Activated naive CD8-positive, alpha-beta T cell treated with anti-CD3 and anti-CD28 coated beads, Interleukin-2, amount 50 U/mL, for 16 hours (primary cell): ENCODE data around the gene FAM184A.
A peak's percentile ranks its signal among the peaks of the same experiment; 100 is the strongest.

Source experiments
- DNase-seq: peaks from one replicate; pipeline ENCODE4 v3.0.0-alpha.2; 2020; ENCODE audit warnings: low read depth, low spot score

Gene FAM184A

DNA sequence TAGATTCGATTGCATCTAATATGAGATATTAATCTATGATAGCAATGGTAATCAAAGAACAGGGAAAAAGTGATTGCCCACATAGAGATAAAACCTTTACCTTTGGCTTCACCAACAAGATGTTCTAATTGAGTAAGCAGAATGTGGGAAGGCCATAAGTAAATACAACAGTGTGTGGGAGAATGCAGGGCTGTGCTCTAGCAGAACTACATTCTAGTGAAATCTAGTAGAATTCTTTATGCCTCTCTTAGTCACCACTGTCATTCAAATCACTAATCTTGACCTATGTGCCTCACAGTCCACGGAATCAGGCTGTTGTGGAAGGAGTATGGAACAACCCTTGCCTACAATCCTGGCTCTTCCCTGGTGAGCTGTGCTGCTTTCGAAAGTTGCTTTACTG, 113.1 kb downstream of the FAM184A start:
- DNase-seq, result no peak

DNA sequence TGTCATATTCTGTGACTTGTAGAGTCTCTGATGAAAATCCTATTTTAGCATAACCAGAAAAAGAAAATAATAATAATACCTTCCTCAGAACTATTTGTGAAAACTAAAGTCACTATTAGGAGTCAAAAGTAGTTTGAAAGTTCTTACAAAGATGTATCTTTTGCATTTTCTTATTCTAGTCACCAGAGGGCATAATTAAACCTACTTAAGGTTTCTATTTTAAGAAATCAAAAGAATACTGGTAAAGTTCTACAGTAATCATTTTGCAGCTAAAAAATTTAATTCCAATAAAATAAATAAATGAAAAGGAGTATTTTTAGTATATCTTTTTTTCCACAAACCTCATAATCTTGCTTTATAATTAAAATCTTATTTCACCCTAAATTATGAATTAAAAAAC, 115.5 kb downstream of the FAM184A start:
- no peak for DNase-seq

DNA sequence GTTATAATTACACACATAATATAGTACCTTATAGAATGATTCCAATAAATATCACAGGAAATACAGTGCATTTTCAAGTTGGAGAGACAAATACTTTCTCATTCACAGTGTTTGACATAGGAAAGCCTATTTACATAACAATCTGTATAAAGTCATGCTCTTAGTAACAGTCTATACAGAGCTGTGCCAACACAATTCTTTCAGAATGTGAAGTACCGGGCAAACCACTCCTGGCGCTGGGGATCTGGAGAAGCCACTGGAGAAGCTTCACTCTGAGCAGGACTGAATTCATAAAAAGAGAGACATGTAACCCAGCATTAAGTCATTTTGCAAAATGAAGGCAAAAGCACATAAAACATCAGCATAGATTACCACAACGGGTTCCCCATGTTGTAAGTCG, 118.6 kb downstream of the FAM184A start:
- DNase-seq, result no peak

DNA sequence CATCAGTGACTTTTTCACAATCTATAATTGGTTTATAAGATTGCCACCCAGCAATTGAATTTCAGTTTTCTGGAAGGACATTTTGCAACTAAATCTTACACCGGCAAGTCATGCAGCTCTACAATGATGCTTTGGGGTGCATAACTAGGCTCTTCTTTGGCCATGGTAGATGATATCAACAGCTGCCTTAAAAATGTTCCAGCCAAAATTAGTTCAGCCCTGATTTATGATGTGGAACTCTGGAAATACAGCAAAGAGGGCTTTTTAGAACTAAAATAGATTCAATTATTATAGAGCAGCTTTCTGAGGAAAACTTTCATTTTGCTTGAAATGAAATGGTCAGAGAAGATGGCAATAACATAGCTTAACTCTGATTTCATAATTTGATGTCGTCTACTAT, 125.1 kb downstream of the FAM184A start:
- DNase-seq, result no peak

DNA sequence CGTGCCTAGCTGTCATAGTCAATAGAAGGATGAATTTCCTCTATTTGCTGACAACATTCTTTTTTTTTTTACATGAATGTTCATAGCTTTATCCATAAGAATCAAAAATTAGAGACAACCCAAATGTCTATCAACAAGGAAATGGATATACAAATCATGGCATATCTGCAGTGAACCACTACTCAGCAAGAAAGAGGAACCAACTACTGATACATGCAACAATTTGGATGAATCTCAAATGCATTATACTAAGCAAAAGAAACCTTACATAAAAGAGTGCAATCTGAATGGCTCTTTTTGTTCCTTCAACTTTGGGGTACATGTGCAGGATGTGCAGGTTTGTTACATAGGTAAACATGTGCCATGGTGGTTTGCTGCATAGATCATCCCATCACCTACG, 125.8 kb downstream of the FAM184A start:
- DNase-seq, result no peak

DNA sequence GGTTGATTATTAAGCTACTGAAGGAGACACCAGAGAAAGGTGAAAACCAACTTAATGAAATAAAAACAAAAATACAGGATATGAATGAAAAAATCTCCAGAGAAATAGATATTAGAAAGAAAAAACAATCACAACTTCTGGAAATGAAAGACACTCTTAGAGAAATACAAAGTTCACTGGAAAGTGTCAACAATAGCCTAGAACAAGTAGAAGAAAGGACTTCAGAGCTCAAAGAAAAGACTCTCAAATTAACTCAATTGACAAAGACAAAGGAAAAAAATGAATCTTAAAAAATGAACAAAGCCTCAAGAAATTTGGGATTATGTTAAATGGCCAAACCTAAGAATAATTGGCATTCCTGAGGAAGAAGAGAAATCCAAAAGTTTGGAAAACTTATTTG, 133.2 kb downstream of the FAM184A start:
- DNase-seq, result no peak

DNA sequence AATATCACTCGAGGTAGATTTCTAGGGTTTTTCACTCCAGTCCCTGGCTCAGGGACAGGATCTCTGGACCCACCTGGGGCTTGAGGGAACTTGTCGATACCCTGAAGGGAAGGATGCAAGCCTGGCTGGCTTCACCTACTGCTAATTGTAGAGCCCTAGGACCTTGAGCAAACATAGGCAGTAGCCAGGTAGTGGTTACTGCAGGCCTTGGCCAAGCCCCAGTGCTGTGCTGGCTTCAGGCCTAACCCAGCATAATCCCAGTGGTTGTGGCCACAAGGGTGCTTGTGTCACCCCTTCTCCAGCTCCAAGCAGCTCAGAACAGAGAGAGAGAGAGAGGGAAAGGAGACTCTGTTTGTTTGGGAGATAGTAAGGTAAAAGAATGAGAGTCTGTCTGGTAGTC, 137.7 kb downstream of the FAM184A start:
- no peak for DNase-seq

DNA sequence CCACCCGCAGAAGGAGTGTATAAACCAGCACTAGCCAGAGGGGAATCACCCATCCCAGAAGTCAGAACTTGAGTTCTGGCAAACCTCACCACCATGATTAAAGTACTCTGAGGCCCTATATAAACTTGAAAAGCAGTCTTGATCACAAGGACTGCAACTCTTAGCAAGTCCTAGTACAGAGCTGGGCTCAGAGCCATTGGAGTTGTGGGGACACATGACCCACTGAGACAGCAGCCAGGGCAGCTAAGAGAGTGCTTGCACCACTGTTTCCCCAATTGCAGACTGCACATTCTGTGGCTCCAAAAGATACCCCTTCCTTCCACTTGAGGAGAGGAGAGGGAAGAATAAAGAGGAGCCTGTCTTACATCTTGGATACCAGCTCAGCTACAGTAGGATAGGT, 138.8 kb downstream of the FAM184A start:
- no peak for DNase-seq

DNA sequence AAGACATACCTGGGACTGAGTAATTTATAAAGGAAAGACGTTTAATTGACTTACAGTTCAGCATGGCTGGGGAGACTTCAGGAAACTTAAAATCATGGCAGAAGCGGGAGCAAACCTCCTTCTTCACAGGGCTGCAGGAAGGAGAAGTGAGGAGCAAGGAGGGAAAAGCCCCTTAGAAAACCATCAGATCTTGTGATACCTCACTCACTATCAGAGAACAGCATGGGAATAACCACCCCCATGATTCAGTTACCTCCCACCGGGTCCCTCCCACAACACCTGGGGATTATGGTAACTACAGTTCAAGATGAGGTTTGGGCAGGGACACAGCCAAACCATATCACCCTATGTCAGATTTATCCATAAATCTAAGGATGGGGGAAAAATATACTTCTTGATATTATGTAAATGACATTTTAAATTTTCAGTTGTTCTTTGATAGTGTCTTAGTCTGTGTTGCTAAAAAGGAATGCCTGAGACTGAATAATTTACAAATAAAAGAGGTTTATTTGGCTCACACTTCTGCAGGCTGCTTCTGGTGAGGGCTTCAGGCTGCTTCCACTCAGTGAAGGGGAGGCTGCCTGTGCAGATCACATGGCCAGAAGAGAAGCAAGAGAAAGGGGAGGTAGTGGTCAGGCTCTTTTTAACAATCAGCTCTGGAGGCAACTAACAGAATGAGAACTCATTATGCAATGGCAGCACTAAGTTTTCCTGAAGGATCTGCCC, 142.3 kb downstream of the FAM184A start:
- DNase-seq, result no peak

DNA sequence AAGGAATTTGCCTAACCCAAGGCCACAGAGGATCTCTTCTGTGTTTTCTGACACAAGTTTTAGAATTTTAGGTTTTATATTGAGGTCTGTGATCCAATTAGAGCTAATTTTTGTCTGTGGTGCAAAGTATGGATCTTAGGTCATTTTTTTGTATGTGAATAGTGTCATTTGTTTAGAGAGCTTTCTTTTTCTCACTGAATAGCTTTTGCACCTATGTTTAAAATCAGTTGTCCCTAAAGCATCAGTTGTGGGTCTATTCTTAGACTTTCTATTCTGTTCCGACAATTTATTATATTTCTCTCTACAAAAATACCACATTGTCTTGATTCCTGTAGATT, 143.2 kb downstream of the FAM184A start:
- no peak for DNase-seq

DNA sequence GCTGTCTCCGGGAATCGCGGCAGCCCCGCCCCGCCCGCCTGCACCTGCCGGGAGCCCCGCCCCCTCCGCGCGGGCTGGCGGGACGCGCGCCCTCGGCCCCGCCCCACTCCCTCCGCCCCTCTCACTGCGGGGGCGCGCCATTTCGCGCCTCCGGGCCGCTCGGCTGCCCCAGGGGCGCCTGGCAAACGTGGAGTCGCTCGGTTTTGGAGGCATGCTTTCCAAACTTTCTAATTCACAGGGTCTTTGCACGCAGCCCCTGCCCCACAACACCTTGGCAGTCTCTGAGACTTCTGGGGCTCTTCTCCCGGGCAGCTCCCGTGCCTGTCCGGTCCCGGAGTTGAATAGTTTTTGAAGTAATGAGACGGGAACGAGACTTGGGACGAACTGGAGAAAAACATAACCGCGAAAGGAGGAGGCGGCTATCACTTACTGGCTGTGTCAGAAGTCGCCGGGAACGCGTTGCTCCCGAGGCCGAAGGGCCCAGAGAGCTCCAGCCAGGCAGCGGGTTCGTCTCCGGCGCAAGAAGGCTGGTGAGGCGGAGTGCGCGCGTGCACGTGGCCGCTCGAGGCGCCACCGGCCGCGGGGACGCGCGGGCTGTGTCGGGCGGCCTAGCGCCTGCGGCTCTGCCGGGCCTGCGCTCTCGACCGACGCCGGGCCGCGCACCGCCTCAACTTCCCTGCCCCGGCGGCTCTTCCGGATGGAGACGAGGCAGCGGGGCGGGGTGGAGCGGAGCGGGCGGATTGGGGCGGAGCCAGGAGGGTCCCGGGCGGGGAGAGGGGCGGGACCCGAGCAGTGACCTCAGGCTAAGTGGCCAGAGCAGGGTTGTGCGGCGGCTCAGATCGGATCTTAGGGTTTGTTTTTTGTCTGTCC, 143.8 kb downstream of the FAM184A start, which contains the start of gene MCM9:
Gene MCM9, minus strand, starts transcription at position 699 of the 870 bp plus-strand sequence. CDS start 3,436 bp downstream, outside the sequence.
- peak; percentile 74 for DNase-seq

DNA sequence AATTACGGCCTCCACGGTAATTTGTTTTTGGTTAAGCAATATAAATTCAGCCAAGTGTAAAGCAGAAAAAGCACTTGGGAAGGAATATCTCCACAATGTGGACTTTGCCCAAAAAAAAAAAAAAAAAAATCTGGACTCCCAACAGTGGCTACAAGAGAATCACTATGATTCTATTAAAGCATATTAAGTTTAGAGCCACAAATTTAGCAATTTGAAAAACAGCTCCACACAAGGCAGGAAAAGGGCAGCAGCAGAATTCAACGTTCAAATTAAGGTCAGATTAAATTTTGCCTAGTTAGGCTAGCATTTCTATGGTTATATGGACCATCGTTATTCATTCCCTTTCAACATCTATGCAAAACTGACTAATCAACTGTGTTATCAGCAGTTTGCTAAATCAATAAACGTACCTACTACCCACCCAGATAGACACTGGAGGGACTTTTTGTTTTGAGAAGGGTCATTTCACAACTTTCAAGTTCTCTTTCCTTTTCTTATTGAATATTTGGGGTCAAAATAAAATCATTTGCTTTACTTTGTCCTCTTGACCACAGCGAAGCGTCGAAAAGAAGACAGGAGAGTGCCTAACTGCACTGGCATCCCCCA, 144.5 kb downstream of the FAM184A start:
- DNase-seq, result no peak

DNA sequence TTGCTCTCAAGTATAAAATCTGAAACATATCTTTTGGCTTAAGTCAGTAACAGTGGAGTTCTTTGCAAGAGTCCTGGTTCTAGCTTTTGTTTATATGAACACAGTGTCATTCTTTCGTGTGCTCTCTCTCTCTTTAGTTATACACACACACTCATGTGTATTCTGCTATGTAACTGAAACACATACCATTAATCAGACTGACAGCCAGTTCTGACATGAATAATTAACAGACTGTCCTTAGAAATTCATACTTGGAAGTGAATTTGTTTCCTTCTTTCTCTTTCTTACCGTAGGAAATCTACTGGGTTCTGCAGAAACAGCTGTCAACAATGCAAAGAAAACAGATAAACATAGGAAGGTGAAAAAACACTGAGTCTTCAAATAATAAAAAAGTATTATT, 146.0 kb downstream of the FAM184A start:
- no peak for DNase-seq

DNA sequence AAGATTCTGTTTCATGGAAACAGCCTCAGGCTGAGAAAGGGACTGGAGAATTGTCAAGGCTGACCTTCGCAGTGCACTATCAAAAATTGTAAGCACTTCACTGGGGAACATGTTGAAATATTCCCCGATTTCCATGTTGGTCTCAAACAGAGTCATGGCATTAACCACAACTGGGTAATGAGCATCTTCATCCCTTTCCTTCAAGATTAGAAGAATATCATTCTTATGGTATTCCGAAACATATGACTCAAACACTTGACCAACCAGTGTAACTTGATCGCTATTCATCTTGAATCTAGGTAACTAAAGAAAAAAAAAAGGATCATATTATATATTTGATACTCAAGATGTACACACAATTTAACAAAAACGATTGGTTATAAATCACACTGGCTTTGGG, 147.0 kb downstream of the FAM184A start:
- no peak for DNase-seq

DNA sequence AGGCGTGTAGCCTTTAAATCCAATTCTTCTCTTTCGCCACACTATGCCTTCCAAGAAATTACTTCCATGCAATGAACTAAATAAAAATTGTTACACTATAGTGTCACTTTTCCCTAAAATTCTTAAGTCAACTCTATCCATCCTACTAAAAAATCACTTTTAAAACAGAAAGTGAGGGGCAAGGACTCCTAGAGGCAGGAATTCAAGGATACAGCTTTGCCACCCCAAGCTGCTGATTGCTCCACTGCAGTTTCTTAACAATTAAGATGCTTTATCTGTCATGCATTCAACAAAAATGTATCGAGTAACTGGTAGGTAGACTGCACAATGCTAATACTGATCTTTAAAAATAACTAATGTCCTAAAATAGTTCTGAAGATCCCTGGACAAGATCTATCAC, 147.8 kb downstream of the FAM184A start:
- DNase-seq, result no peak

DNA sequence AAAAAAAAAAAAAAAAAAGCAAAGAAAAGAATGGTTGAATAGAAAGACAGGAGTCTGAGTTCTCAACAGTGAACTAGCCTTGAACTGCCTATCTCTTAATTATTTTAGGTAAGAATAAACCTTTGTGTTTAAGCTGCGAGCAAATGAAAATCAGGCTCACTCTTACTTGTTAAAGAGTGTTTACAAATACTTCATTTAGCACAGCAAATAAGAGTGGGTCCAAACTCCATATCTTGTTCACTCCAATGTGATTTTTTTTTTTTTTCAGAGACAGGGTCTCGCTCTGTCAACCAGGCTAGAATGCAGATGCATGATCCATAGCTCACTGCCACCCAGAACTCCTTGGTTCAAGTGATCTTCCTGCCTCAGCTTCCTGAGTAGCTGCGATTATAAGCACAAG, 155.4 kb downstream of the FAM184A start:
- DNase-seq, result no peak

DNA sequence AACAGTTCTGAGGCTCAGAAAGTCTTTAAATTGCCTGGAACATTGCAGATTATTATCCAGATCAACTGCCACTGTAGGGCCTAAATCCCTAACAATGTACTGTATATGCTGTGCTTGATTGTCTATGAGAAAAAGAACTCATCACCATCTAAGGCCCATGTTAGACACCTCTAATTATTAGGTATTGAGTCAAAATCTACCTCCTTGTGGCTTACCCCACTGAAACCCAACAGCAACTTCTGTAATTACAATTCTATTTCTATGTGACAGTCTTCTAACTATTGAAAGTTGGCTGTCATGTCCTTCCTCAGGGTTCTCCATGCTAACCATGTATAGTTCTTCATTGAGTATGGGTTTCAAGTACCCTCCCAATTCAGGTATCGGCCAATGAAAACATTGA, 157.4 kb downstream of the FAM184A start:
- no peak for DNase-seq

DNA sequence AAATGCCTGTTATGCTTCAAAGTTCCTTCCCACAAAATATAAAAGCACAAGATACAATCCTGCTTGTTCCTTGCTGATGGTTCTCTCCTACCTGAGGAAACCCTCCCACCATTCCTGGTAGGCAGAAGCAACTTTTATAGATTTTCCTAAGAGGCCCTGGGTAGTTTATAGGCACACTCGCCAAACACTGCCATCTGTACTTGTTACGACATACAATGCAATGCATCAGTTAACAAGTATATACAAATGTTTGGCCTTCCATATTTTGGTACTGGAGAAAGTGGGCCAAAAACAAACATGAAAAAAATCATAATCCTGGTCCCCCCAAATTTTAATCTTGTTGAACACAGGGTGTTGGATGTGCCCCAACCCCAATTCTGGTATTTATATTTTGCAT, 160.1 kb downstream of the FAM184A start:
- no peak for DNase-seq

DNA sequence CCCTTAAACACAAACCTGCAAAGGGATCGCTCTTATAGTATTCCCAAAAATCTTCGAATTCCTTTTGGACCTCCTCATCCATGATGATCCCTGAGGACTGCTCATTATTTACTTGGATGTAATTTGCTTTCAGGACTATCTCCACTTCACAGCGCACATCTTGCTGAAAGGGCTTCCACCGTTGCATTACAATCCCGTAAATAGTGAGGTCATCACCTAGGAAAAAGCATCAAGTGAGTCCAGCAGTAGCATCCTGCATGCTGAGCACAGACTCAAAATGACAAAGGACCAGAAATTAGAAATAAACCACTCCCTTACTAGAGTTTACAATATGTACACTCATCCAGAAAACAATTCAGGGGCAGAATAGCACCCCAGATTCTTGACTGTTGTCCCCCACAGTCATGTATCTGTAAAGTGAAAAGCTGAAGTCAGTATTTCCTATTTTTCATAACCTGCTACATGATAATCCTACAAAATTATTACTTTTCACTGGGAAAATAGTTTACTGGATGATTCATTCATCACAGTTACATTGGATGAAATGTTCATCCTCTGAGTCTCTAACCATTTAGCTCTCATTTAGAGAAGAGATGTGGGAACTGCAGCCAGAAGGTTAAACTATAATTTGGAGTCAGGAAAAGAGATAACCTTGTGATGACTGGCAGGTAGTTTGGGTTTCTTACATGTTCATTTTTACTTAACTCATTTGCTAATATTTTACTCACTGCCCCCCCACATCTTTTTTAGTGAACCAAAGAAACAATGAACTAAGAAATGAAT, 160.7 kb downstream of the FAM184A start:
- no peak for DNase-seq

DNA sequence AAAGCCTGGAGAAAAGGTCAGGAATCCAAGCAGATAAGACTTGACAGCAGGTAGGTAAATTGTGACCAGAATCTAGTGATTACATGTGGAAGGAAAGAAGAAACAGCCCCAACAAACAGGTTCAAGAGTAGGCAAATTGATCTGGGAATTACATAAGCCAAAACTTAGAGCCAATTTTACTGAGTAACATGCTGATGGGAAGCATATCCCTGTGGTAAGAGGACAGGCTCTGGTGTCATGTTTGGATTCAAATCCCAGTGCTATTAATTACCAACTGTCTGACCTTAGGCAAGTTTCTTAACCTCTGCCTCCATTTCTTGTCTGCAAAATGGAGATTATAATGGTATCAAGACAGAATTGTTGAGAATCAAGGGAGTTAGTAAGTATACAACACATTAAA, 163.9 kb downstream of the FAM184A start:
- no peak for DNase-seq

DNA sequence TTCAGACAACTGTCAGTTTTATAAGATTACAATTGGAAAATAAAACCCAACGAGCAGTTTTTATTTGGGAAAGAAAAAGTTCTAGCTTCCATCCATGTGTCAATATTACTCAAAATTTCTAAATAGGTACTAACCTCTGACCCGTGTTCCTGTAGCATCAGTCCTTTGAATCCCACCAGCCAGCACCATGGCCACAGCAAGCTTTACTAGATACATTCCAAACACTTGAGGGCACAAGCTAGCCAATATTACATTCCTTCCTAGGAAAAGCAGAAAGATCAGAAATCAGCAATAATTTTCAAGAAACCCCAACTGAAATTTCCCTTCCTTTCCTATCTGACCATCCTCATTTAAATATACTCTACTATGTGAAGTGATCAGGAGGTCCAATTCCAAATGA, 165.3 kb downstream of the FAM184A start:
- no peak for DNase-seq

DNA sequence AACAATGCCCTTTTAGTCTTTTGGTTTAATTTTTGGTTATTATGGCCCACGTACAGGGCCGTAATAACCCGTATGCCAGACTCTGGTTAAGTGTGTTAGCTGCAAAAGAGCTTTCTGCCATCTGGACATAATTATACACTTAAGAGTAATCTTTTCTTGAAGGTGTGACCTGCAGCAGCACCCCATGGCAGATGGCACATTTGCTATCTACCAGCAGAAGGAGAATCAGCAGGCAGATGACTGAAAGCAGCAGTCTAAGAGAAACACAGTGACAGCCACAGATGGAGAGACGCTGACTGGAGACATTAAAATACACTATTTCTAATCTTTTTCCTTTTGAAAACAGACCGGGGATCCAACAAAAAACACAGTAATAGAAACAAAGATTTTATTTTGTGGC, 165.8 kb downstream of the FAM184A start:
- DNase-seq, result no peak
